A549 (cell line): ENCODE data around the gene ENPEP. TPM values are rescaled to one million over a fixed set of nuclear protein-coding genes. Genes with fewer than 3 reads are reported as not detected.

Source experiments
- ATAC-seq, 2 experiments: fragments of 200-7000 bp in 1 of 2; fragments of >200 bp in 1 of 2; cut with Nextera tagmentation in 1 of 2; cut with Tn5 transposase in 1 of 2; 3 replicates each; pipeline versions ENCODE4 v1.8.0 to v1.9.1; 2018 to 2020; ENCODE audit warnings: mild to moderate bottlenecking in 1 of 2, moderate library complexity in 1 of 2
- CTCF ChIA-PET: fragments of 300-600 bp; sonication (Branson Sonifier 250); formaldehyde crosslinking; extraction: SDS; loops from one replicate; lab custom pipeline; 2021; ENCODE audit warnings: antibody characterized with exemption, inconsistent platforms; lab: Yijun Ruan, JAX
- POLR2A ChIA-PET: fragments of 350-600 bp; formaldehyde crosslinking; extraction: SDS; loops from one replicate; lab custom pipeline; 2021; ENCODE audit warnings: antibody characterized with exemption, inconsistent platforms; lab: Yijun Ruan, JAX
- DNase-seq, 2 experiments: peaks; one replicate each; pipeline versions ENCODE4 v3.0.0 to v3.0.0-alpha.2; 2011 to 2016; ENCODE audit warnings: low read depth in 1 of 2, low spot score in 1 of 2
- FAIRE-seq: peaks from 2 replicates; lab custom pipeline; 2011; peaks lifted over from hg19 to GRCh38; lab: Jason Lieb, UNC
- H3K27ac ChIP-seq, 2 experiments: fragments of >200 bp; sonication (Bioruptor Twin); formaldehyde crosslinking; 3 replicates each; pipeline ENCODE4 v1.5.1; 2016 to 2017
- H3K4me1 ChIP-seq: fragments of >200 bp; sonication (Bioruptor Twin); formaldehyde crosslinking; 3 replicates; pipeline ENCODE4 v1.6.1; 2016
- H3K4me2 ChIP-seq: fragments of >200 bp; sonication (Bioruptor Twin); formaldehyde crosslinking; 3 replicates; pipeline ENCODE4 v1.6.1; 2016
- H3K4me3 ChIP-seq: fragments of >200 bp; sonication (Bioruptor Twin); formaldehyde crosslinking; 3 replicates; pipeline ENCODE4 v1.5.1; 2016
- H3K9me3 ChIP-seq: fragments of >200 bp; sonication (Bioruptor Twin); formaldehyde crosslinking; 3 replicates; pipeline ENCODE4 v1.6.1; 2016
- ATOH8 ChIP-seq: fragments of 250-450 bp; sonication (Bioruptor Pico); IDR thresholded peaks from 2 replicates; pipeline ENCODE4 v1.5.0; 2020; ENCODE audit warnings: low read depth, mild to moderate bottlenecking, moderate library complexity
- BHLHE40 ChIP-seq: IDR thresholded peaks from 2 replicates; pipeline ENCODE4 v1.6.1; 2012; ENCODE audit warnings: low read depth, low read length, inconsistent platforms
- CHD2 ChIP-seq: fragments of 150-350 bp; IDR thresholded peaks from 2 replicates; pipeline ENCODE4 v1.6.1; 2014; ENCODE audit warnings: low read length; ENCODE audit not compliant: partially characterized antibody
- CHD4 ChIP-seq: fragments of 200-600 bp; sonication (generic); IDR thresholded peaks from 2 replicates; pipeline ENCODE4 v1.6.1; 2016; ENCODE audit warnings: antibody characterized with exemption, mild to moderate bottlenecking, borderline replicate concordance
- E2F6 ChIP-seq: IDR thresholded peaks from 2 replicates; pipeline ENCODE4 v1.6.1; 2012; ENCODE audit warnings: low read depth, borderline replicate concordance
- EHMT2 ChIP-seq: fragments of 200-600 bp; sonication (generic); IDR thresholded peaks from 2 replicates; pipeline ENCODE4 v1.6.1; 2016; ENCODE audit warnings: antibody characterized with exemption, low read depth, mild to moderate bottlenecking, moderate library complexity
- FOSL2 ChIP-seq, 2 experiments: fragments of 450-650 bp in 1 of 2; fragments of >200 bp in 1 of 2; sonication (Bioruptor Twin) in 1 of 2; formaldehyde crosslinking; IDR thresholded peaks; 2 replicates each; pipeline versions ENCODE4 v1.5.0 to v1.6.1; 2016 to 2020; ENCODE audit warnings: mild to moderate bottlenecking in 1 of 2, moderate library complexity in 1 of 2
- GATA3 ChIP-seq: IDR thresholded peaks from 2 replicates; pipeline ENCODE4 v1.6.1; 2012; ENCODE audit warnings: borderline replicate concordance
- HDAC2 ChIP-seq: fragments of 200-600 bp; sonication (generic); IDR thresholded peaks from 2 replicates; pipeline ENCODE4 v1.6.1; 2016
- HMGXB4 ChIP-seq: fragments of 250-450 bp; sonication (Bioruptor Pico); IDR thresholded peaks from 2 replicates; pipeline ENCODE4 v1.5.0; 2021; ENCODE audit warnings: mild to moderate bottlenecking, moderate library complexity, borderline replicate concordance
- HOXB13 ChIP-seq: fragments of 250-450 bp; sonication (Bioruptor Pico); IDR thresholded peaks from 2 replicates; pipeline ENCODE4 v1.5.0; 2020; ENCODE audit warnings: low read depth, mild to moderate bottlenecking, moderate library complexity
- HOXB5 ChIP-seq: fragments of 250-450 bp; sonication (Bioruptor Pico); IDR thresholded peaks from 2 replicates; pipeline ENCODE4 v1.5.0; 2020; ENCODE audit warnings: mild to moderate bottlenecking, moderate library complexity
- JUNB ChIP-seq: fragments of >200 bp; sonication (Bioruptor Twin); formaldehyde crosslinking; IDR thresholded peaks from 2 replicates; pipeline ENCODE4 v1.6.1; 2016
- KDM1A ChIP-seq: fragments of 200-600 bp; sonication (generic); IDR thresholded peaks from 2 replicates; pipeline ENCODE4 v1.6.1; 2016; ENCODE audit warnings: low read depth, mild to moderate bottlenecking
- MAFK ChIP-seq: fragments of 450-650 bp; IDR thresholded peaks from 2 replicates; pipeline ENCODE4 v1.6.1; 2014; ENCODE audit not compliant: partially characterized antibody
- MYC ChIP-seq: IDR thresholded peaks from 2 replicates; pipeline ENCODE4 v1.6.1; 2012; ENCODE audit warnings: mild to moderate bottlenecking, inconsistent platforms, low read length, improper control_type of control experiment, borderline replicate concordance
- NFE2L2 ChIP-seq: fragments of 150-350 bp; conservative IDR thresholded peaks from 2 replicates; pipeline ENCODE4 v1.6.1; 2014; ENCODE audit warnings: low read length
- NR3C1 ChIP-seq: fragments of >200 bp; sonication (Bioruptor Twin); formaldehyde crosslinking; IDR thresholded peaks from 3 replicates; pipeline ENCODE4 v1.6.1; 2017
- PBX3 ChIP-seq: IDR thresholded peaks from 2 replicates; pipeline ENCODE4 v1.6.1; 2012
- POLR2A ChIP-seq: IDR thresholded peaks from 2 replicates; pipeline ENCODE4 v1.6.1; 2012; ENCODE audit warnings: mild to moderate bottlenecking, low read length
- POLR2AphosphoS2 ChIP-seq: conservative IDR thresholded peaks from 2 replicates; pipeline ENCODE4 v1.6.1; 2012; ENCODE audit warnings: low read length, improper control_type of control experiment, inconsistent platforms
- RARB ChIP-seq: fragments of 250-450 bp; sonication (Bioruptor Pico); IDR thresholded peaks from 2 replicates; pipeline ENCODE4 v1.8.0; 2021; ENCODE audit warnings: mild to moderate bottlenecking, moderate library complexity
- RFX5 ChIP-seq: fragments of 450-650 bp; IDR thresholded peaks from 2 replicates; pipeline ENCODE4 v1.7.1; 2014; ENCODE audit warnings: antibody characterized with exemption, mild to moderate bottlenecking, moderate library complexity
- SMC3 ChIP-seq: fragments of >200 bp; sonication (Bioruptor Twin); formaldehyde crosslinking; IDR thresholded peaks from 3 replicates; pipeline ENCODE4 v1.6.1; 2018; ENCODE audit warnings: inconsistent platforms
- SREBF2 ChIP-seq: fragments of 450-650 bp; IDR thresholded peaks from 2 replicates; pipeline ENCODE4 v1.6.1; 2014; ENCODE audit warnings: mild to moderate bottlenecking, moderate library complexity
- ZC3H11A ChIP-seq: fragments of 450-650 bp; IDR thresholded peaks from 2 replicates; pipeline ENCODE4 v1.6.1; 2014; ENCODE audit warnings: antibody characterized with exemption, mild to moderate bottlenecking
- ZFP36 ChIP-seq: fragments of 450-650 bp; IDR thresholded peaks from 2 replicates; pipeline ENCODE4 v1.6.1; 2014; ENCODE audit warnings: borderline replicate concordance; ENCODE audit not compliant: partially characterized antibody
- WGBS: methylation state at CpG from one replicate; pipeline ENCODE4 v1.1.6; 2017; ENCODE audit errors: missing lambda C conversion rate; 5-methylcytosine and 5-hydroxymethylcytosine counted together
- polyA plus RNA-seq, 4 experiments: library from polyadenylated mRNA; depleted of rRNA in 3 of 4; stranded (reverse); fragments of >200 nt; fragmentation: RNase III in 1 of 4; extraction: RNeasy Plus Mini Kit Qiagen cat#74134 plus additional on column Dnase treatment in 1 of 4; gene quantifications; 2 replicates in 3 of 4; 3 replicates in 1 of 4; pipeline ENCODE4 v1.2.3, GENCODE V29; 2011 to 2017
- TF ChIP-seq, protein P1 (sequence below): fragments of >200 bp; sonication (Bioruptor Twin); formaldehyde crosslinking; IDR thresholded peaks from 3 replicates; pipeline ENCODE4 v1.5.1; 2016
- TF ChIP-seq, protein P2 (sequence below): fragments of 150-350 bp; IDR thresholded peaks from 2 replicates; pipeline ENCODE4 v1.6.1; 2014; ENCODE audit warnings: low read depth, mild to moderate bottlenecking, low read length
- TF ChIP-seq, protein P3 (sequence below): fragments of >200 bp; sonication (Bioruptor Twin); formaldehyde crosslinking; IDR thresholded peaks from 3 replicates; pipeline ENCODE4 v1.6.1; 2016

ENPEP gene
- polyA plus RNA-seq, 2 of the 4 experiments (the other 2 are of a cell fraction) = 0.12 to 0.62 TPM

DNA sequence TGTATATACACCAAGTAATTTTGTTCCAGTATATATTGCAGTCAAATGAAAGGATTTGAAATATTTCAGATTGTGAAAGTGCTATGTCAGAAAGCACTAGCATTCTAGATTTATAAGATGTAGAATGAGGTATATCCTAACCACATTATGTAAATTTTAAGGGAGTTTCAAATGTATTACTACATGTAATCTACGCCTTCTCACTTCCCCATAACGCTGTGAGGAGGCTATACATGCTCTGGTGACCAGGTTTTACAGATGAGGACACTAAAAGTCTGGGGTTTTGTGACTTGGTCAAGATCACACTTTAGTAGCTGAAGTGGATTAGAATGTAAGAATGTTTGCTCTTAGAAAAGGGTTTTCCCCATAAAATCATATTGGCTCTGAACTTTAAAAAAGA lies 8.1 kb downstream of the ENPEP start:
- Histone ChIP-seq H3K27ac (no peak overlapping the region), H3K4me2 (no peak overlapping the region), H3K4me3 (no peak overlapping the region), H3K4me1 (no peaks in the 10 kb centered on the region), H3K9me3 (no peaks in the 10 kb centered on the region)
- ATAC-seq = no peak
- WGBS = 78% methylated on average over 2 of the region's 2 CpGs
- FAIRE-seq = no peak
- DNase-seq = no peak
- ChIA-PET POLR2A (no interaction called here), CTCF (no interaction called here)
- TF ChIP-seq CHD4 (no peak), SREBF2 (no peak), RFX5 (no peak), HOXB13 (CRISPR knock-in tag) (no peak), E2F6 (no peak), KDM1A (no peak), ATOH8 (CRISPR knock-in tag) (no peak), POLR2A (no peak), NR3C1 (no peak), POLR2AphosphoS2 (no peak), ZC3H11A (no peak), HMGXB4 (no peak), GATA3 (no peak), EHMT2 (no peak), MYC (no peak), JUNB (no peak), BHLHE40 (no peak), HOXB5 (CRISPR knock-in tag) (no peak)
- TF ChIP-seq, protein P1, sequence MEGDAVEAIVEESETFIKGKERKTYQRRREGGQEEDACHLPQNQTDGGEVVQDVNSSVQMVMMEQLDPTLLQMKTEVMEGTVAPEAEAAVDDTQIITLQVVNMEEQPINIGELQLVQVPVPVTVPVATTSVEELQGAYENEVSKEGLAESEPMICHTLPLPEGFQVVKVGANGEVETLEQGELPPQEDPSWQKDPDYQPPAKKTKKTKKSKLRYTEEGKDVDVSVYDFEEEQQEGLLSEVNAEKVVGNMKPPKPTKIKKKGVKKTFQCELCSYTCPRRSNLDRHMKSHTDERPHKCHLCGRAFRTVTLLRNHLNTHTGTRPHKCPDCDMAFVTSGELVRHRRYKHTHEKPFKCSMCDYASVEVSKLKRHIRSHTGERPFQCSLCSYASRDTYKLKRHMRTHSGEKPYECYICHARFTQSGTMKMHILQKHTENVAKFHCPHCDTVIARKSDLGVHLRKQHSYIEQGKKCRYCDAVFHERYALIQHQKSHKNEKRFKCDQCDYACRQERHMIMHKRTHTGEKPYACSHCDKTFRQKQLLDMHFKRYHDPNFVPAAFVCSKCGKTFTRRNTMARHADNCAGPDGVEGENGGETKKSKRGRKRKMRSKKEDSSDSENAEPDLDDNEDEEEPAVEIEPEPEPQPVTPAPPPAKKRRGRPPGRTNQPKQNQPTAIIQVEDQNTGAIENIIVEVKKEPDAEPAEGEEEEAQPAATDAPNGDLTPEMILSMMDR = no peak
- TF ChIP-seq, protein P2, sequence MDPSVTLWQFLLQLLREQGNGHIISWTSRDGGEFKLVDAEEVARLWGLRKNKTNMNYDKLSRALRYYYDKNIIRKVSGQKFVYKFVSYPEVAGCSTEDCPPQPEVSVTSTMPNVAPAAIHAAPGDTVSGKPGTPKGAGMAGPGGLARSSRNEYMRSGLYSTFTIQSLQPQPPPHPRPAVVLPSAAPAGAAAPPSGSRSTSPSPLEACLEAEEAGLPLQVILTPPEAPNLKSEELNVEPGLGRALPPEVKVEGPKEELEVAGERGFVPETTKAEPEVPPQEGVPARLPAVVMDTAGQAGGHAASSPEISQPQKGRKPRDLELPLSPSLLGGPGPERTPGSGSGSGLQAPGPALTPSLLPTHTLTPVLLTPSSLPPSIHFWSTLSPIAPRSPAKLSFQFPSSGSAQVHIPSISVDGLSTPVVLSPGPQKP = no peak
- TF ChIP-seq, all 56 proteins: peak for 0

DNA sequence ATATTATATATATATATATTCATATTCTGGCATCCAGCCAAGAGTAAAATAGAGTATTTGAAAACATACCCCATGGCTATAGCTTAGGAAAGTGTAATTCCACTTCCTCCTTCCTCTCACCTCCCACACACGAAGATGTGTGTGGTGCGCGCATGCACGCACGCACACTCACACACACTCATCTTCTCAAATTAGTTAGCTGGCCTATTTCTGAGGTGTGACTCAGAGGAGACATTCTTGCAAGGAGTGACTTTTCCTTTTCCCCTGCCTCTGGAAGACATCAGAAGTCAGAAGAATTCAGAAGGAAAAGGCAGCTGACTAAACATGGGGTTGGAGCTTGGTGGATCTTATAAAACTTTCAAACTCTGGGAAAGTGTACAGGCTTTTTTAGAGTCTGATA lies 8.8 kb downstream of the ENPEP start:
- ATAC-seq (no peak), DNase-seq (no peak)
- POLR2A ChIA-PET = no interaction called here

More for the DNA sequence above, 8.8 kb downstream of the ENPEP start:
- no peak overlapping the region for H3K4me3 ChIP-seq
- no peak overlapping the region for H3K27ac ChIP-seq
- WGBS = 74% methylated on average over 5 of the region's 5 CpGs
- TF ChIP-seq SREBF2 (no peak), MAFK (no peak), KDM1A (no peak), HDAC2 (no peak), FOSL2 (IDR thresholded peaks at IDR 0.05) (no peak), FOSL2 (CRISPR knock-in tag; IDR thresholded peaks at IDR 0.05) (no peak), HOXB5 (CRISPR knock-in tag) (no peak), MYC (no peak), HOXB13 (CRISPR knock-in tag) (no peak), NFE2L2 (no peak), CHD2 (no peak), EHMT2 (no peak), RARB (CRISPR knock-in tag) (no peak), SMC3 (no peak), PBX3 (no peak), ZFP36 (no peak)
- TF ChIP-seq, protein P3, sequence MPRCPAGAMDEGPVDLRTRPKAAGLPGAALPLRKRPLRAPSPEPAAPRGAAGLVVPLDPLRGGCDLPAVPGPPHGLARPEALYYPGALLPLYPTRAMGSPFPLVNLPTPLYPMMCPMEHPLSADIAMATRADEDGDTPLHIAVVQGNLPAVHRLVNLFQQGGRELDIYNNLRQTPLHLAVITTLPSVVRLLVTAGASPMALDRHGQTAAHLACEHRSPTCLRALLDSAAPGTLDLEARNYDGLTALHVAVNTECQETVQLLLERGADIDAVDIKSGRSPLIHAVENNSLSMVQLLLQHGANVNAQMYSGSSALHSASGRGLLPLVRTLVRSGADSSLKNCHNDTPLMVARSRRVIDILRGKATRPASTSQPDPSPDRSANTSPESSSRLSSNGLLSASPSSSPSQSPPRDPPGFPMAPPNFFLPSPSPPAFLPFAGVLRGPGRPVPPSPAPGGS = no peak
- no peaks in the 10 kb centered on the region for H3K9me3 ChIP-seq
- H3K4me2 ChIP-seq = no peak overlapping the region
- no peaks in the 10 kb centered on the region for H3K4me1 ChIP-seq
- CTCF ChIA-PET = no interaction called here
- no peak for FAIRE-seq
